Measurements from ENCODE around the gene CIBAR2.

Gene CIBAR2

DNA sequence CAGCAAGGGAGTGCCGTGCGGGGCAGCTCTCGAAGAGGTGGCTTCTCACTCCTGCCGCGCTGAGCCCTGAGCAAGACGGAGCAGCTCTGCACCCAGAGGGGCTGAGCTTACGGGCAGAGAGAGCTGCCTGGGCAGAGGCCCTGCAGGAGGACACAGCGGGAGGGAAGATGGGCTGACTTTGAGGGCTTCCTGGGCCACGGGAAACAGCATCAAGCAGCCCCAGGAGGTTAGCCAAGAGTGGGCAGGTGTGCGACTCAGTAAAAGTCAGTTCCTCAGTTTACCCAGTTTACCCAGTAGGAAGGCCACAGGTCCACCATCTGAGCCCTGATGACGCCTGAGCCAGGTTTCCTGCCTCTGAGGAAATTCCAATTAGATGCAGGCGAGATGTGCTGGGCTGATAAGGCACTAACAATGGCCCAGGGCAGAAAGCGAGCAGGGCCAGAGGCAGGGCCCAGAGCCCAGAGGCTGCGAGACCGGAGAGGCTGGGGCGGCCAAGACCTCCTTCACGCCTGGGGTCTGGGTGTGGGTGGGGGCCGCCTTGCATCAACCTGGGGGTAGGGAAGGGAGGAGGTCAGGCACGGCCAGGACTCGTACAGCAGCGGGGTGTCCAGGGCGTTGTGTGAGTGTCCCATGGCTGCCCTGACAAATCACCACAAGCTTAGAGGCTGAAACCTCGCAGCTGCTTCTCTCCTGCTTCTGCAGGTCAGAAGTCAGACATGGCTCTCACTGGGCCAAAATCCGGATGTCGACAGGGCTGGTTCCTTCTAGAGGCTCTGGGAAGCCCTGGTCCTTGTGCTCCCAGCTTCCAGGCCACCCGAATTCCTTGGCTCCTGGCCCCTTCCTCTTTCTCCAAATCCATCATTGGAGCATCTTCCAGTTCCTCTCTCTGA lies 32.0 kb upstream of the CIBAR2 start:
- no peak for DNase-seq

DNA sequence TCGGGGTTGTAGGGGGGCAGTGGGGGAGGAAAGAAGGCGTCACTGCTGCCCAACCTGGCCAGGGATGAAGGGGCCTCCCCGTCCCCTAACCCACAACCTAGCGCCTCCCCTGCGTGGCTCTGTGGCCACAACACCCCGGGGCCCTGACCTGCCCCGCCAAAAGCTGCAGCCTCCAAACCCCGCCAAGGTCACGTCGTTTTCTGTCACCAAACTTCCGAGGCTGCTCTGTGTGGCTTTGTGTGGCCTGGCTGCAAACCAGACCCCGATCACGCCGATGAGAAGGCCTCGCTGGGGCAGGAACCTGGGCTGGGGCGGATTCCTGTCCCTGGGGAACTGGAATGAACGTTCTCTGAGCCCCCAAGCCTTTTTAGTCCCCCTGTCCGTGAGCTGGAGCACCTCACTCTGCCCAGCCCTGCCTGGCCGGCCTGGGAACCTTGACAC lies 30.5 kb upstream of the CIBAR2 start:
- DNase-seq = no peak

- no peak for DNase-seq
These were observed 29.8 kb upstream of the CIBAR2 start for GRCh38 chr16:85142129-85142513.

DNA sequence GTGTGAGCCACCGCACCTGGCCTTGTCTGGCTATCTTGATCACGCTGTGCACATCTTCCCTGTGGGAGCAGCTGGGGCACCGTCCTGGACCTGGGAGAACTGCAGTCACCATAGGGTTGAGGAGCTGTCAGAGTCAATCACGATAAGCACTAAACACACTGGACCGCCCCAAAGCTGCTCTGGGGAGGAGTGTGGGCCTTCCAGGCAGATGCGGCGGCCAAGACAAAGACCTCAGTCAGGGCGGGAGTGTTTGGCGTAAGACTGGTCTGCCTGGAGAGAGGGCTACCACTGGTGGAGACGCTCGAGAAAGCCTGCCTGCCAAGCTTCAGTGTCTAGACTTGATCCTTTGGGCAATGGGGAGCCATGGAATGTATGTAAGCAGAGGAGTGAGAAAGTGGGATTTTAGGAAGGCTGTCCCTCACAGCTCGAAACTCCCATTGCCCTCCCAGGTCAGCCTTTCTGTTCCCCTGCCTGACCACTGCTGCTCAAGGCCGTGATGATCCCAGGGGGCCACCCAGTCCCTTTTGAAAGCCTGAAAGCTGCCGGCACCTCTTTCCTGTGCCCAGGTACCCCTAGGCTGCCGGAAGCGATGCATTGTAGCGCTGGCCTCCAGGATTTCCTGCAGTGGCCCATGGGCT lies 29.3 kb upstream of the CIBAR2 start:
- DNase-seq = no peak

GRCh38 chr16:85140455-85141012 lies 28.3 kb upstream of the CIBAR2 start:
- no peak for DNase-seq

GRCh38 chr16:85139881-85140339 lies 27.6 kb upstream of the CIBAR2 start:
- DNase-seq = no peak

GRCh38 chr16:85138825-85139627 lies 26.8 kb upstream of the CIBAR2 start:
- no peak for DNase-seq

DNA sequence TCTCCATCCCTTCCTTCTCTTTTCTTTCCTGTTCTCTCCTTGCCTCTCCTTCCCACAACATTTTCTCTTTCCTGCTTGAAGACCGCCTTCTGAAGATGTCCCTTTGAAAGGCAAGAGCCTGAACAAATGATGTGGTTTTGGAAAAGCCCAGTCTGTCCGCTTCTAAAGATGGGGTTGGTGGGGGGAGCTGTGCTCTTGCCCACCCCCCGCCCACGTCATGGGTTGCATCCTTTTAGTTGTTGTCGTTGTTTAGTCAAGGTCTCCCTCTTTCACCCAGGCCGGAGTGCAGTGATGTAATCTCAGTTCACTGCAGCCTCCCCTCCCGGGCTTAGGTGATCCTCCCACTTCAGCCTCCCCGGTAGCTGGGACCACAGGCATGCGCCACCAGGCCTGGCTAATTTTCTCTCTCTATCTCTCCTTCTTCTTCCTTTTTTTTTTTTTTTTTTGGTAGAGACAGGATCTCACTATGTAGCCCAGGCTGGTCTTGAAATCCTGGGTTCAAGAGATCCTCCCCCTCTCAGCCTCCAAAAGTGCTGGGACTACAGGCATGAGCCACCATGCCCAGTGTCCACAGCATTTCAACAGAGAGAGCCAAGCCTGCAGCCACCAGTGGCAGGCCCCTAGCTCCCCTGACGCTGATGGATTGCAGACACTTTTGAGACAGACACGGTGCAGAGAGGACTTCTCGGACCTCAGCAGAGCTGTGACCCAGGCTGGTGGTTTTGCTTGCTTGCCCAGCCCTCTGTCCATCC lies 26.0 kb upstream of the CIBAR2 start:
- no peak for DNase-seq

DNA sequence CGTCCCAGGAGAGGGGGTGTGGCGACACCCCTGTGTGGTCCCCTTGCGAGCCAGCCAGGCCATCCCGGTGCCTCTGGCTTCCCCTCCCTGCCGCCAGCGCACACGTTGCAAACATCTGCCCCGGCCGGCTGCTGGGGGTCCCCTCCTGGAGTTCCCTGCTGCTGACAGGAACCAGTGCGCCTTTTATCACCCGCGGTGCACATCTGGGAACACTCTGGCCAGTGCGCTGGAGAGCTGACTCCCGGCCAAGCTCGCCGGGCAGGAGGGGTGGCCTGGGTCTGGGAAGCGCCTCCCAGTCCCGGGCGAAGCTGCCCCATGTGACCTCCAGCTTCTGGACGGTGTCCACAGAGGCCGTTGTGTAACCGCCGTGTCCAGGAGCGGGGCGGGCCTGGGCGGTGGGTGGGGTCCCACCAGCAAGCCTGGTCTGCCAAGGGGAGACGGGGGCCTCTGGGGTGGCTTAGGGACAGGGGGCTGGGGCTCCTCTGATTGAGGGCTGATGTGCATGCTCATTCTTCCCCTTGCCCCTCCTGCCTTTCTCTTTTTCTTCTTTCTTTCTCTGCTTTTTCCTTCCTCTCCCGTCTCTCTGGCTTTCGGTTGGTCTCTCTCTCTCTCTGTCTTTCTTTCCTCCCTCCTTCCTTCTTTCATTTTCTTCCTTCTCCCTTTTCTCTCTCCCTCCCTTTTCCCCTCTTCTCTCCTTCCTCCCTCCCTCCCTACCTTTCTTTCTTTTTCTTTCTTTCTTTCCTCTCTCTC lies 25.2 kb upstream of the CIBAR2 start:
- no peak for DNase-seq

DNA sequence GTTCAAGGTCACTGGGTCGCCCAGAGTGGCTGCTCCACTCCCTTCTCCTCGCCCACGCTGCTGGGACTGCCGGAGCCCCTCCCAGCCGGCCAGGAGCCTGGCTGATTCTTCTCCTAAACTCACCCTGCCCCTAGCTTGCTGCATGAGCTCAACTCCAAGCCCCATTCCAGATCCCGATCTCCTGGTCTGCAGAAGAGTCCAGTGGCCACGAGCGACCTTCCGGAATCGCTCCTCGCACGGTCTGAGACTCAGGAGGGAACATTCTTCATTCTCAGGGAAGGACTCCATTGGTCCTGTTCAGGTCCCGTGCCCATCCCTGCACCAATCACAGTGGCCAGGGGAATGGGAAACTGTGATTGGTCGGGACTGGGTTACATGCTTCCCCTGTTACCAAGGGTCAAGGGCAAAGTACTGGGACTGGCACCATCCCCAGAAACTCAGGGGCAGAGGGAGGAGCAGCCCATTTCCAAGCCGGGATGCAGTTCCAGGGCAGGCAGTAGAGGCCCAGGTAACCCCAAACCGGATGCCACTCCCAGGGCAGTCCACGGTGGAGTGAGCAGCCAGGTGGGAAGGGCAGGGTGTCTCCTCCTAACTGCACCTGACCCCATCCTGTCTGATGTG lies 24.5 kb upstream of the CIBAR2 start:
- DNase-seq = no peak

DNA sequence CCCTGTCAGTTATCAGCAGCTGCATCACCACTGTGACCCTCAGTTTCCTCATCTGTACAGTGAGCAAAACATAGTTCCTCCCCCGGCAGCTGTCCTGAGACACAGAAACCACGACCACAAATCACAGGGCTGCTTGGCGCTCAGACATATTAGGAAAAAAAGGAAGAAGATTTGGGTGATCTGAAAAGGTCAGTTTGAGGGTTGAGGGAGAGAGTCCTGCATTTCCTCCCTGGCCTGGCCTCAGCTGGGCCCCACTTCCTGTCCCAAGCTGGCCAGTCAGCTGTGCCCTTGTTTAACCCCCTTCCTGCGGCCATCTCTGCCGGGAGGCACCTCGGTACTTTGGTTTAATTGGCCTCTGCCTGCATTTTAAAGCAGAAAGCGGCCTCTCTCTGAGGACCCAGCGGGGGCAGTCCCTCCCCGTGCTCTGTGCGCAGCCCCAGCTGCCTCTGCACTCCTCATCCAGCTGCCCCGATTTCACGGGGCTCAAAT lies 24.0 kb upstream of the CIBAR2 start:
- DNase-seq = no peak

DNA sequence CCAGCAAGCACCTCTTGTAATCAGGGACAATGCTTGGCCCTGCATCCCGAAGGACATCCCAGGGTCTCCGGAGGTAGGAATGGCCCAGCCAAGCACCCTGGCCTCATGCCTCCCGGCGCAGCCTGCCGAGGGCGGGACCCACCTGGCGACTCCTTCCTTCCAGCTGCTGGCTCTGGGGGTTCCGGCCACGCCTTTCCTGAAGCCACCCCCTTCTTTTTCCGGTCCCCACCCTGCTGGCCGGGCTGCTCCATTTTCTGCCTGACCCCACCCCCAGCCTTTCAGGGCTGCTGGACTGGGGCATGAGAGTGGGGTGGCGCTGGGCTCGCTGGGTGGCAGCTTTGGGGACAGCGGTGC lies 22.5 kb upstream of the CIBAR2 start:
- no peak for DNase-seq

GRCh38 chr16:85134076-85134788 lies 22.0 kb upstream of the CIBAR2 start:
- DNase-seq = no peak

- DNase-seq = no peak
These were observed 21.0 kb upstream of the CIBAR2 start for GRCh38 chr16:85133290-85133599.

GRCh38 chr16:85132456-85133289 lies 20.4 kb upstream of the CIBAR2 start:
- DNase-seq = no peak

- no peak for DNase-seq
These were observed 18.4 kb upstream of the CIBAR2 start for GRCh38 chr16:85130705-85131028.

DNA sequence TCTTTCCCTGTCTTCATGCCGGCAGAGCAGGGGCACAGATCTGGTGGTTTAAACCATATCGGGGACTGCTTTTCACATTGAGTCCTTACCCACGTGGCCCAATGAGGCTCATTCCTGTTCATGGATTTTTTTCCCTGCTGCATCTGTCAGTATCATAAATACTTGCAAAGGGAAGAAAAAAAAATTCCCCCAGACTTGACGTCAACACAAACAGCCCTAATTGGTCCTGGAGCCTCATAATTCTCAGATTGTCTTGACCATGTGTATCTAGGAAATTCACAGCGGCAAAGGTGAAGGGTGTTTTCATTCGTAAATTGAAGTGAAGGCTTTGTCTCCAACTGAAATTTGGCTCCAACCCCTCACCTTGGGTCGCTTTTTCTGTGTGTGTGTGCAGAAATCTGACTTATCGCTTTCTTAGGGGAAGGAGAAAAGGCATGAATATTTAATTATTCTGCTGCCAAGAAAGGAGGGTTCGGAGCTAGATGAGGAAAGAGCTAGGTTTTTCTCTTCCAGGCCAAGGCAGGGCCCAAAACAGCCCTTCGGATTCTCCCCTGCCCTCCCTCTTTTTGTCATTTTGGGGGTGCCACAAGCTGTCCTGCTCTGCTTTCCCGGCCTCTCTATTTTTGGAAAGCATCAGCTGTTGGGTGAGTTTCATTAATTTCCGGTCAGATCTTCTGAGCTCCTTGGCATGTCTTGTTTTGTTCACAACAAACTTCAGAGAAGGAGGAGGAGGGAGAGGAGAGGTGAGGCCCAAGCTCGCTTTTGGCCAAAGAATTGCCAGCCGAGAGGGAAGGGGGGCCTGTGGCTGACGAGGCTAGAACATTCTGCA lies 17.8 kb upstream of the CIBAR2 start:
- DNase-seq = no peak

DNA sequence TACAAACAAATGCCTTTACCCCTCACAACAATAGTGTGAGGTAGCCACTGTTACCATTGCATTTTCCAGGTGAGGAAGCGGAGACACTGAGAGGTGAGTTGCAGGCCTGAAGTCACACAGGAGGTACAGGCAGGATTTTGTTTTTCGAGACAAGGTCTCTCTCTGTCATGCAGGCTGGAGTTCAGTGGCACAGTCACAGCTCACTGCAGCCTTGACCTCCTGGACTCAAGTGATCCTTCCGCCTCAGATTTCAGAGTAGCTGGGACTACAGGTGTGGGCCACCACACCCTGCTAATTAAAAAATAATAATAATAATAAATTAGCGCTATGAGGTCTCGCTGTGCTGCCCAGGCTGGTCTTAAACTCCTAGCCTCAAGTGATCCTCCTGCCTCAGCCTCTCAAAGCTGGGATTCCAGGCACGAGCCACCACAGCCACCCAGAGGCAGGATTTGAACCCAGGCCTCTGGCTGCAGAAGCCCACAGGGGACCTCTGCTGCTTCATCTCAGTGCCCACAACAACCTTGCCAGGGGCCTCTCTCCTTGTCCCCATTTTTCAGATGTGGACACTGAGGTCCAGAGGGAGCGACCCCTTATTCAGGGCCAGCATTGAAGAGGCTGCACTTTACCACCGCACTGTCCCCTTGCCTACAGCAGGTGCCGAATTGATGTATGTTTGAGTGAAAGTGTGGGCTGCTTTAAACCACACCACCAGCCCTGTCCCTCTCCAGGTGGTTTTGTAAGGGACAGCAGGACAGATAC lies 16.0 kb upstream of the CIBAR2 start:
- no peak for DNase-seq
